BJ (cell line): ENCODE data around the gene DUSP8. TPM values are rescaled to one million over a fixed set of nuclear protein-coding genes. Genes with fewer than 3 reads are reported as not detected.

ENCODE experiments used
- CTCF ChIA-PET: fragments of 350-600 bp; formaldehyde crosslinking; extraction: SDS; loops from one replicate; lab custom pipeline; 2021; ENCODE audit warnings: antibody characterized with exemption, inconsistent platforms; lab: Yijun Ruan, JAX
- POLR2A ChIA-PET: fragments of 300-600 bp; sonication (Branson Sonifier 250); formaldehyde crosslinking; extraction: SDS; loops from one replicate; lab custom pipeline; 2021; ENCODE audit warnings: antibody characterized with exemption; lab: Charles Lee
- DNase-seq: peaks from one replicate; pipeline ENCODE4 v3.0.0-alpha.2; 2011; ENCODE audit warnings: low read depth
- H3K27me3 ChIP-seq: 2 replicates; pipeline ENCODE4 v1.6.0; 2011; ENCODE audit warnings: low read length; ENCODE audit not compliant: control insufficient read depth, insufficient read depth
- H3K36me3 ChIP-seq: 2 replicates; pipeline ENCODE4 v1.5.1; 2011; ENCODE audit warnings: low read length; ENCODE audit not compliant: control insufficient read depth, insufficient read depth
- H3K4me3 ChIP-seq: 2 replicates; pipeline ENCODE4 v1.5.1; 2011; ENCODE audit warnings: low read depth, mild to moderate bottlenecking, control low read depth, low read length
- CTCF ChIP-seq: IDR thresholded peaks from 2 replicates; pipeline ENCODE4 v1.5.1; 2011; ENCODE audit warnings: low read depth, mild to moderate bottlenecking, control low read depth, inconsistent platforms, low read length, moderate library complexity; ENCODE audit not compliant: insufficient read depth
- polyA plus RNA-seq: library from polyadenylated mRNA; depleted of rRNA; stranded (reverse); fragments of >200 nt; gene quantifications from 2 replicates; pipeline ENCODE4 v1.2.3, GENCODE V29; 2011

Gene DUSP8
- polyA plus RNA-seq, 1 experiment = 3.4 TPM

- H3K27me3 ChIP-seq = no peaks in the 10 kb centered on the region
- TF ChIP-seq CTCF = no peak
- ChIA-PET POLR2A (interaction anchor here (0.5 kb wide), 1 partner anchor 119 kb away, joined by 11 read pairs; the partner anchor contains the start of gene BRSK2), CTCF (no interaction called here)
- no peak for DNase-seq
- H3K36me3 ChIP-seq = no peaks in the 10 kb centered on the region; the same call in 1 of the 2 replicates
- H3K4me3 ChIP-seq = no peak overlapping the region
Measured at GRCh38 chr11:1508491-1508891, 63.6 kb downstream of the DUSP8 start.

GRCh38 chr11:1507381-1508140, 64.5 kb downstream of the DUSP8 start:
- DNase-seq = no peak
- ChIA-PET CTCF (interaction anchor here (3.2 kb wide), 1 partner anchor 8 kb away, joined by 24 read pairs; no protein-coding TSS in a partner anchor), POLR2A (no interaction called here)
- Histone ChIP-seq H3K36me3 (no peaks in the 10 kb centered on the region; the same call in 1 of the 2 replicates), H3K4me3 (no peak overlapping the region), H3K27me3 (no peaks in the 10 kb centered on the region)
- TF ChIP-seq CTCF = no peak

- TF ChIP-seq CTCF = no peak
- POLR2A ChIA-PET = no interaction called here
- Histone ChIP-seq H3K4me3 (no peak overlapping the region), H3K36me3 (no peaks in the 10 kb centered on the region; the same call in 1 of the 2 replicates), H3K27me3 (no peaks in the 10 kb centered on the region)
- DNase-seq = no peak
- CTCF ChIA-PET = interaction anchor here (3.2 kb wide), 1 partner anchor 8 kb away, joined by 24 read pairs; no protein-coding TSS in a partner anchor
Measured at GRCh38 chr11:1506981-1507380, 65.1 kb downstream of the DUSP8 start.

- Histone ChIP-seq H3K27me3 (no peaks in the 10 kb centered on the region), H3K36me3 (no peaks in the 10 kb centered on the region), H3K4me3 (no peak overlapping the region)
- no peak for DNase-seq
- TF ChIP-seq CTCF = no peak
- CTCF ChIA-PET = interaction anchor here (3.2 kb wide), 1 partner anchor 10 kb away, joined by 24 read pairs; no protein-coding TSS in a partner anchor
- POLR2A ChIA-PET = no interaction called here
Measured at GRCh38 chr11:1505480-1505879, 66.6 kb downstream of the DUSP8 start.

- CTCF ChIA-PET = interaction anchor here (0.6 to 3.2 kb wide), 3 partner anchors 10 to 329 kb away, joined by 3 to 24 read pairs (median 8); no protein-coding TSS in a partner anchor
- TF ChIP-seq CTCF = no peak
- H3K4me3 ChIP-seq = no peak overlapping the region
- POLR2A ChIA-PET = no interaction called here
- no peak for DNase-seq
- no peaks in the 10 kb centered on the region for H3K36me3 ChIP-seq
- H3K27me3 ChIP-seq = no peaks in the 10 kb centered on the region
Measured at GRCh38 chr11:1504581-1505290, 67.3 kb downstream of the DUSP8 start.
